ENCODE data around the gene LRRC46. TPM values are rescaled to one million over a fixed set of nuclear protein-coding genes. Genes with fewer than 3 reads are reported as not detected.

Gene LRRC46
- total RNA-seq, 4 donors from 2014 or later: 0.20 TPM; not detected in 3

GRCh38 chr17:47840742-47841487 is 9.4 kb downstream of the LRRC46 start, which contains the start of gene SCRN2:
Gene SCRN2, minus strand, starts transcription at chr17:47841273. Its CDS starts 430 bp downstream, at chr17:47840843.
- intact Hi-C loops (cut with DNase I; ENCODE audit: low total_unique reads) (loop anchor here (1.0 to 10.0 kb wide), 4 partner anchors 49 to 176 kb away; partner anchors contain the start of gene PNPO), in situ Hi-C loops (cut with MboI; ENCODE audit: low sequenced_read_pairs in 4 of 4) (loop anchor here (5.0 to 25.0 kb wide), 5 partner anchors 46 to 296 kb away; partner anchors contain the start of gene PRR15L (in 1 of the 4))
- Histone ChIP-seq H3K27me3 (peaks cover 0 to 14% (median 6%) of the 10 kb centered on the region in 3 donors), H3K27ac (peak within 1 kb of the TSS; percentile 77 to 89 (median 83)), H3K4me3 (peak within 1 kb of the TSS; percentile 83 to 97 (median 90)), H3K4me1 (peaks cover 10 to 13% of the 10 kb centered on the region in 2 donors), H3K36me3 (peaks cover 0 to 11% of the 10 kb centered on the region in 2 donors), H3K9me3 (no peaks in the 10 kb centered on the region)
- DNase-seq: peak; percentile 75 to 89
- TF ChIP-seq CTCF (IDR thresholded peaks at IDR 0.05 in 4 of 5, conservative IDR thresholded peaks at IDR 0.05 in 1 of 5): peak; percentile 96 to 99 (median 98)
- TF ChIP-seq POLR2A (IDR thresholded peaks at IDR 0.05): no peak
- peak; percentile 90 to 96 for ATAC-seq

- Histone ChIP-seq H3K4me3 (peak overlapping the region; percentile 83 to 97 (median 90)), H3K27me3 (peaks cover 7 to 22% (median 13%) of the 10 kb centered on the region in 3 donors), H3K4me1 (peaks cover 10 to 13% of the 10 kb centered on the region in 2 donors), H3K36me3 (peaks cover 0 to 11% of the 10 kb centered on the region in 2 donors), H3K27ac (peak overlapping the region; percentile 77 to 89 (median 83)), H3K9me3 (no peaks in the 10 kb centered on the region)
- DNase-seq (no peak), ATAC-seq (peak in 1 of 2 donors; percentile 15)
- intact Hi-C loops (cut with DNase I; ENCODE audit: low total_unique reads) (loop anchor here (1.0 to 10.0 kb wide), 4 partner anchors 49 to 176 kb away; partner anchors contain the start of gene PNPO), in situ Hi-C loops (cut with MboI; ENCODE audit: low sequenced_read_pairs in 4 of 4) (loop anchor here (5.0 to 25.0 kb wide), 5 partner anchors 46 to 296 kb away; partner anchors contain the start of gene PRR15L (in 1 of the 4))
- TF ChIP-seq CTCF (IDR thresholded peaks at IDR 0.05 in 4 of 5, conservative IDR thresholded peaks at IDR 0.05 in 1 of 5): peak in 2 of 5 experiments; percentile 6 to 26
- TF ChIP-seq POLR2A (IDR thresholded peaks at IDR 0.05): no peak
Measured at GRCh38 chr17:47841488-47842291, 10.2 kb downstream of the LRRC46 start.

GRCh38 chr17:47843391-47843730 is 11.9 kb downstream of the LRRC46 start:
- in situ Hi-C loops (cut with MboI; ENCODE audit: low sequenced_read_pairs in 4 of 4): loop anchor here (5.0 to 25.0 kb wide), 5 partner anchors 44 to 294 kb away; partner anchors contain the start of gene PRR15L (in 1 of the 4)

More at GRCh38 chr17:47843391-47843730, 11.9 kb downstream of the LRRC46 start:
- Histone ChIP-seq H3K9me3 (no peaks in the 10 kb centered on the region), H3K27ac (no peak overlapping the region), H3K36me3 (peaks cover 0 to 5% of the 10 kb centered on the region in 2 donors), H3K27me3 (peaks cover 24 to 39% (median 30%) of the 10 kb centered on the region in 3 donors), H3K4me1 (peaks cover 10 to 13% of the 10 kb centered on the region in 2 donors), H3K4me3 (no peak overlapping the region)
- intact Hi-C loops (cut with DNase I; ENCODE audit: low total_unique reads): loop anchor here (5.0 to 10.0 kb wide), 2 partner anchors 101 to 174 kb away; partner anchors contain the start of gene PNPO
- no peak for TF ChIP-seq POLR2A (IDR thresholded peaks at IDR 0.05)
- peak in 1 of 5 experiments; percentile 9 for TF ChIP-seq CTCF (IDR thresholded peaks at IDR 0.05 in 4 of 5, conservative IDR thresholded peaks at IDR 0.05 in 1 of 5)
- DNase-seq (no peak), ATAC-seq (no peak)
